ENCODE data around the gene RNF144A. TPM values are rescaled to one million over a fixed set of nuclear protein-coding genes. Genes with fewer than 3 reads are reported as not detected.
A peak's percentile ranks its signal among the peaks of the same experiment; 100 is the strongest.

The RNF144A gene
- polyA plus RNA-seq, 3 donors, result 0.30 to 0.68 (median 0.48) TPM

- no peak for DNase-seq
- peaks cover 0 to 3% of the 10 kb centered on the region in 2 donors for H3K36me3 Mint-ChIP-seq
- Histone ChIP-seq H3K27me3 (ENCODE audit: control insufficient read depth in 2 of 2, insufficient read depth in 2 of 2, low read length in 2 of 2) (no peaks in the 10 kb centered on the region), H3K9me3 (replicated peaks in 1 of 2; ENCODE audit: control insufficient read depth in 1 of 2, insufficient read depth in 1 of 2, low read length in 2 of 2) (no peaks in the 10 kb centered on the region), H3K4me1 (ENCODE audit: control insufficient read depth in 1 of 2, insufficient read depth in 2 of 2, low read length in 2 of 2) (peaks cover 29 to 33% of the 10 kb centered on the region in 2 donors), H3K4me2 (replicated peaks; ENCODE audit: extremely low read depth, low read length, poor library complexity, severe bottlenecking) (no peak overlapping the region), H3K9ac (ENCODE audit: insufficient read depth, low read length, poor library complexity, severe bottlenecking) (no peak overlapping the region), H3K79me2 (ENCODE audit: insufficient read depth, low read length) (no peaks in the 10 kb centered on the region), H4K20me1 (ENCODE audit: insufficient read depth, low read length) (no peaks in the 10 kb centered on the region), H3K36me3 (replicated peaks in 1 of 2; ENCODE audit: control insufficient read depth in 1 of 2, insufficient read depth in 2 of 2, low read length in 2 of 2) (no peaks in the 10 kb centered on the region), H3K4me3 (replicated peaks in 1 of 3; ENCODE audit: low read depth in 2 of 3, low read length in 3 of 3) (no peak overlapping the region), H3K27ac (ENCODE audit: low read depth in 1 of 2, low read length in 2 of 2) (no peak overlapping the region), H2AFZ (ENCODE audit: insufficient read depth, low read depth, low read length, poor library complexity, severe bottlenecking) (no peak overlapping the region)
- WGBS (ENCODE audit: insufficient coverage), result 96% methylated on average over 5 of the region's 6 CpGs
- TF ChIP-seq, protein P1, sequence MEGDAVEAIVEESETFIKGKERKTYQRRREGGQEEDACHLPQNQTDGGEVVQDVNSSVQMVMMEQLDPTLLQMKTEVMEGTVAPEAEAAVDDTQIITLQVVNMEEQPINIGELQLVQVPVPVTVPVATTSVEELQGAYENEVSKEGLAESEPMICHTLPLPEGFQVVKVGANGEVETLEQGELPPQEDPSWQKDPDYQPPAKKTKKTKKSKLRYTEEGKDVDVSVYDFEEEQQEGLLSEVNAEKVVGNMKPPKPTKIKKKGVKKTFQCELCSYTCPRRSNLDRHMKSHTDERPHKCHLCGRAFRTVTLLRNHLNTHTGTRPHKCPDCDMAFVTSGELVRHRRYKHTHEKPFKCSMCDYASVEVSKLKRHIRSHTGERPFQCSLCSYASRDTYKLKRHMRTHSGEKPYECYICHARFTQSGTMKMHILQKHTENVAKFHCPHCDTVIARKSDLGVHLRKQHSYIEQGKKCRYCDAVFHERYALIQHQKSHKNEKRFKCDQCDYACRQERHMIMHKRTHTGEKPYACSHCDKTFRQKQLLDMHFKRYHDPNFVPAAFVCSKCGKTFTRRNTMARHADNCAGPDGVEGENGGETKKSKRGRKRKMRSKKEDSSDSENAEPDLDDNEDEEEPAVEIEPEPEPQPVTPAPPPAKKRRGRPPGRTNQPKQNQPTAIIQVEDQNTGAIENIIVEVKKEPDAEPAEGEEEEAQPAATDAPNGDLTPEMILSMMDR (IDR thresholded peaks at IDR 0.05), result no peak
- no peak overlapping the region for H3K27ac Mint-ChIP-seq
- peaks cover 0 to 2% (median 0%) of the 10 kb centered on the region in 7 donors for H3K9me3 Mint-ChIP-seq
- intact Hi-C loops (cut with micrococcal nuclease), result loop anchor here in 1 of 2 donors (5.0 kb wide), 1 partner anchor 90 kb away; no protein-coding TSS in a partner anchor
- H3K4me3 Mint-ChIP-seq, result no peak overlapping the region
- H3K27me3 Mint-ChIP-seq (ENCODE audit: low read depth in 3 of 3), result peaks cover 0 to 2% (median 0%) of the 10 kb centered on the region in 3 donors
- H3K4me1 Mint-ChIP-seq, result peaks cover 47% of the 10 kb centered on the region
Observed at GRCh38 chr2:7012141-7012764, 95.0 kb downstream of the RNF144A start.

DNA sequence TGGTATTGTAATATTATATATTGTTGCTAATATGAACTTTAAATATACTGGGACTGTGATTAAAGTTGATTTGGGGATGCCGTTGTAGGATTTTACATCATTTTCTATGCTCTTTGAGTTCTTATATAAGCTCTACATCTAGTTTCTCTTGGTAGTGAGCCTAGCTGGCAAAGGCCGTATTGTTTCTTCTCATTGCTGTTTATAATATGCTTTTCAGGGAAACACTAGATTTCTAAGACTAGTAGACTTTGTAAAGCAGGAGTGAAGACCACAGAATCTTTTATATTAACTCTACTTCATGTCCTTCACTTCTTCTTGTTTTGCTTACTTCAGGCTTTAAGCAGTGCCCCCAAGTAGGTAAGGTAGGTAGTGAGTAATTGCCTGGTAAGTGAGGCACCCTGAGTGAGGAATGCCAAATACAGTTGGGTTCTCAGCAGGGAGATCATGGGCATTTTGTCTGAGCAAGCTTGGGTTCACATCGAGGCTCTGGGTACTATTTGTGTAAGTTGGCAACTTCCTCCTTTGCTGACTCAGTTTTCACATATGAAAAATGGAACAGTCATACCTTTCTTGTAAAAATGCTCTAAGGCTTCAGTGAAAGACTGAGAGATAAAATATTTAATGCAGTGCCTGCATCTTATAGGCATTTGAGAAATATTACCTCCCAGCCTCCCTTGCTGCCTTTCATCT, 96.4 kb downstream of the RNF144A start:
- Histone ChIP-seq H3K9me3 (replicated peaks in 1 of 2; ENCODE audit: control insufficient read depth in 1 of 2, insufficient read depth in 1 of 2, low read length in 2 of 2) (no peaks in the 10 kb centered on the region), H3K4me2 (replicated peaks; ENCODE audit: extremely low read depth, low read length, poor library complexity, severe bottlenecking) (no peak overlapping the region), H3K9ac (ENCODE audit: insufficient read depth, low read length, poor library complexity, severe bottlenecking) (no peak overlapping the region), H3K27ac (ENCODE audit: low read depth in 1 of 2, low read length in 2 of 2) (no peak overlapping the region), H3K36me3 (replicated peaks in 1 of 2; ENCODE audit: control insufficient read depth in 1 of 2, insufficient read depth in 2 of 2, low read length in 2 of 2) (no peaks in the 10 kb centered on the region), H3K4me3 (replicated peaks in 1 of 3; ENCODE audit: low read depth in 2 of 3, low read length in 3 of 3) (no peak overlapping the region), H2AFZ (ENCODE audit: insufficient read depth, low read depth, low read length, poor library complexity, severe bottlenecking) (no peak overlapping the region), H3K4me1 (ENCODE audit: control insufficient read depth in 1 of 2, insufficient read depth in 2 of 2, low read length in 2 of 2) (peaks cover 15 to 19% of the 10 kb centered on the region in 2 donors), H3K27me3 (ENCODE audit: control insufficient read depth in 2 of 2, insufficient read depth in 2 of 2, low read length in 2 of 2) (no peaks in the 10 kb centered on the region), H3K79me2 (ENCODE audit: insufficient read depth, low read length) (no peaks in the 10 kb centered on the region), H4K20me1 (ENCODE audit: insufficient read depth, low read length) (no peaks in the 10 kb centered on the region)
- Mint-ChIP-seq H3K36me3 (peaks cover 0 to 3% of the 10 kb centered on the region in 2 donors), H3K9me3 (no peaks in the 10 kb centered on the region), H3K4me3 (no peak overlapping the region), H3K4me1 (peaks cover 34% of the 10 kb centered on the region), H3K27me3 (ENCODE audit: low read depth in 3 of 3) (no peaks in the 10 kb centered on the region), H3K27ac (no peak overlapping the region)
- TF ChIP-seq, protein P1 (IDR thresholded peaks at IDR 0.05), result no peak
- no CpG with 5 or more reads among the region's 3 CpGs for WGBS (ENCODE audit: insufficient coverage)
- DNase-seq, result peak in 1 of 3 donors; percentile 20
- intact Hi-C loops (cut with micrococcal nuclease), result loop anchor here in 1 of 2 donors (5.0 kb wide), 1 partner anchor 91 kb away; no protein-coding TSS in a partner anchor

Data from CD14-positive monocyte (primary cell).